ENCODE results near the gene MEF2C.

- TF ChIP-seq, protein P1, sequence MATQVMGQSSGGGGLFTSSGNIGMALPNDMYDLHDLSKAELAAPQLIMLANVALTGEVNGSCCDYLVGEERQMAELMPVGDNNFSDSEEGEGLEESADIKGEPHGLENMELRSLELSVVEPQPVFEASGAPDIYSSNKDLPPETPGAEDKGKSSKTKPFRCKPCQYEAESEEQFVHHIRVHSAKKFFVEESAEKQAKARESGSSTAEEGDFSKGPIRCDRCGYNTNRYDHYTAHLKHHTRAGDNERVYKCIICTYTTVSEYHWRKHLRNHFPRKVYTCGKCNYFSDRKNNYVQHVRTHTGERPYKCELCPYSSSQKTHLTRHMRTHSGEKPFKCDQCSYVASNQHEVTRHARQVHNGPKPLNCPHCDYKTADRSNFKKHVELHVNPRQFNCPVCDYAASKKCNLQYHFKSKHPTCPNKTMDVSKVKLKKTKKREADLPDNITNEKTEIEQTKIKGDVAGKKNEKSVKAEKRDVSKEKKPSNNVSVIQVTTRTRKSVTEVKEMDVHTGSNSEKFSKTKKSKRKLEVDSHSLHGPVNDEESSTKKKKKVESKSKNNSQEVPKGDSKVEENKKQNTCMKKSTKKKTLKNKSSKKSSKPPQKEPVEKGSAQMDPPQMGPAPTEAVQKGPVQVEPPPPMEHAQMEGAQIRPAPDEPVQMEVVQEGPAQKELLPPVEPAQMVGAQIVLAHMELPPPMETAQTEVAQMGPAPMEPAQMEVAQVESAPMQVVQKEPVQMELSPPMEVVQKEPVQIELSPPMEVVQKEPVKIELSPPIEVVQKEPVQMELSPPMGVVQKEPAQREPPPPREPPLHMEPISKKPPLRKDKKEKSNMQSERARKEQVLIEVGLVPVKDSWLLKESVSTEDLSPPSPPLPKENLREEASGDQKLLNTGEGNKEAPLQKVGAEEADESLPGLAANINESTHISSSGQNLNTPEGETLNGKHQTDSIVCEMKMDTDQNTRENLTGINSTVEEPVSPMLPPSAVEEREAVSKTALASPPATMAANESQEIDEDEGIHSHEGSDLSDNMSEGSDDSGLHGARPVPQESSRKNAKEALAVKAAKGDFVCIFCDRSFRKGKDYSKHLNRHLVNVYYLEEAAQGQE (IDR thresholded peaks at IDR 0.05; ENCODE audit: low read depth) = no peak
- TF ChIP-seq, protein P2, sequence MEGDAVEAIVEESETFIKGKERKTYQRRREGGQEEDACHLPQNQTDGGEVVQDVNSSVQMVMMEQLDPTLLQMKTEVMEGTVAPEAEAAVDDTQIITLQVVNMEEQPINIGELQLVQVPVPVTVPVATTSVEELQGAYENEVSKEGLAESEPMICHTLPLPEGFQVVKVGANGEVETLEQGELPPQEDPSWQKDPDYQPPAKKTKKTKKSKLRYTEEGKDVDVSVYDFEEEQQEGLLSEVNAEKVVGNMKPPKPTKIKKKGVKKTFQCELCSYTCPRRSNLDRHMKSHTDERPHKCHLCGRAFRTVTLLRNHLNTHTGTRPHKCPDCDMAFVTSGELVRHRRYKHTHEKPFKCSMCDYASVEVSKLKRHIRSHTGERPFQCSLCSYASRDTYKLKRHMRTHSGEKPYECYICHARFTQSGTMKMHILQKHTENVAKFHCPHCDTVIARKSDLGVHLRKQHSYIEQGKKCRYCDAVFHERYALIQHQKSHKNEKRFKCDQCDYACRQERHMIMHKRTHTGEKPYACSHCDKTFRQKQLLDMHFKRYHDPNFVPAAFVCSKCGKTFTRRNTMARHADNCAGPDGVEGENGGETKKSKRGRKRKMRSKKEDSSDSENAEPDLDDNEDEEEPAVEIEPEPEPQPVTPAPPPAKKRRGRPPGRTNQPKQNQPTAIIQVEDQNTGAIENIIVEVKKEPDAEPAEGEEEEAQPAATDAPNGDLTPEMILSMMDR (IDR thresholded peaks at IDR 0.05 in 2 of 3, conservative IDR thresholded peaks at IDR 0.05 in 1 of 3; ENCODE audit: borderline replicate concordance in 1 of 3, insufficient read depth in 1 of 3, low read depth in 2 of 3, low read length in 2 of 3) = no peak
- no peak for TF ChIP-seq YY1 (IDR thresholded peaks at IDR 0.05; ENCODE audit: extremely low read depth, insufficient replicate concordance, low read depth, low read length)
- no peak for TF ChIP-seq ZFX (IDR thresholded peaks at IDR 0.05)
- TF ChIP-seq EZH2 (IDR thresholded peaks at IDR 0.05) = no peak
- no peak for TF ChIP-seq POLR2A (IDR thresholded peaks at IDR 0.05; ENCODE audit: borderline replicate concordance, extremely low read depth, insufficient read depth, insufficient read length)
- TF ChIP-seq POLR2AphosphoS5 (IDR thresholded peaks at IDR 0.05; ENCODE audit: low read depth, low read length) = no peak
These were observed 104.2 kb downstream of the MEF2C start for GRCh38 chr5:88778736-88779135.
